GM21447 (cell line): Measurements from ENCODE around the gene LANCL3.
"Not testable (repeated sequence)": the region's sequence is repeated elsewhere in the genome, so short reads cannot be mapped to it uniquely, and the experiment has no call there.

Experiments used
- ATAC-seq: cut with Tn5 transposase; IDR thresholded peaks from one replicate; pipeline ENCODE4 v1.9.1; 2021; ENCODE audit not compliant: unreplicated experiment

Gene LANCL3

GRCh38 chrX:37613933-37614332 is 42.5 kb downstream of the LANCL3 start:
- ATAC-seq = no peak

- no peak for ATAC-seq
These were observed 56.1 kb downstream of the LANCL3 start for GRCh38 chrX:37627602-37628001.

GRCh38 chrX:37638047-37638446 is 66.6 kb downstream of the LANCL3 start:
- no peak for ATAC-seq

- ATAC-seq = no peak
These were observed 68.7 kb downstream of the LANCL3 start for GRCh38 chrX:37640142-37640541.

GRCh38 chrX:37641859-37642258 is 70.4 kb downstream of the LANCL3 start:
- ATAC-seq = no peak

GRCh38 chrX:37644381-37645305 is 73.2 kb downstream of the LANCL3 start:
- ATAC-seq = no peak

GRCh38 chrX:37646254-37646653 is 74.8 kb downstream of the LANCL3 start:
- ATAC-seq = no peak

- not testable (repeated sequence) for ATAC-seq
These were observed 79.4 kb downstream of the LANCL3 start for GRCh38 chrX:37650879-37651278.

GRCh38 chrX:37651921-37652452 is 80.5 kb downstream of the LANCL3 start:
- ATAC-seq = no peak

GRCh38 chrX:37652589-37653231 is 81.2 kb downstream of the LANCL3 start:
- ATAC-seq = no peak

GRCh38 chrX:37653397-37654085 is 82.1 kb downstream of the LANCL3 start:
- ATAC-seq = no peak

GRCh38 chrX:37658343-37659030 is 87.0 kb downstream of the LANCL3 start:
- no peak for ATAC-seq

- no peak for ATAC-seq
These were observed 87.6 kb downstream of the LANCL3 start for GRCh38 chrX:37659047-37659446.

- no peak for ATAC-seq
These were observed 90.7 kb downstream of the LANCL3 start for GRCh38 chrX:37662181-37662580.

GRCh38 chrX:37666516-37666915 is 95.1 kb downstream of the LANCL3 start:
- ATAC-seq = no peak

- ATAC-seq = no peak
These were observed 95.7 kb downstream of the LANCL3 start for GRCh38 chrX:37667141-37667540.

- no peak for ATAC-seq
These were observed 101.1 kb downstream of the LANCL3 start for GRCh38 chrX:37672563-37672962.

GRCh38 chrX:37676811-37677210 is 105.3 kb downstream of the LANCL3 start:
- ATAC-seq = no peak

- no peak for ATAC-seq
These were observed 105.8 kb downstream of the LANCL3 start for GRCh38 chrX:37677243-37677642.

- peak; percentile 72 for ATAC-seq
These were observed 106.3 kb downstream of the LANCL3 start for GRCh38 chrX:37677765-37678164.

GRCh38 chrX:37678574-37678973 is 107.1 kb downstream of the LANCL3 start:
- no peak for ATAC-seq
